GM06990 (cell line): ENCODE results near the gene CACNA1D.

ENCODE experiments used
- DNase-seq: peaks from one replicate; pipeline ENCODE4 v3.0.0-alpha.2; 2011; ENCODE audit not compliant: insufficient read length; ENCODE audit errors: extremely low read depth
- H3K27me3 ChIP-seq: replicated peaks from 2 replicates; pipeline ENCODE4 v1.6.0; 2011; ENCODE audit warnings: low read length; ENCODE audit not compliant: control insufficient read depth, insufficient read depth
- H3K36me3 ChIP-seq: 2 replicates; pipeline ENCODE4 v1.5.1; 2011; ENCODE audit warnings: low read length; ENCODE audit not compliant: control insufficient read depth, insufficient read depth
- H3K4me3 ChIP-seq: replicated peaks from 2 replicates; pipeline ENCODE4 v1.5.1; 2011; ENCODE audit warnings: low read depth, mild to moderate bottlenecking, control low read depth, low read length
- TF ChIP-seq, protein P1 (sequence below): IDR thresholded peaks from 2 replicates; pipeline ENCODE4 v1.5.1; 2011; ENCODE audit warnings: low read length, control low read depth, mild to moderate bottlenecking, inconsistent platforms; ENCODE audit not compliant: insufficient read depth, poor library complexity, severe bottlenecking

The CACNA1D gene

DNA sequence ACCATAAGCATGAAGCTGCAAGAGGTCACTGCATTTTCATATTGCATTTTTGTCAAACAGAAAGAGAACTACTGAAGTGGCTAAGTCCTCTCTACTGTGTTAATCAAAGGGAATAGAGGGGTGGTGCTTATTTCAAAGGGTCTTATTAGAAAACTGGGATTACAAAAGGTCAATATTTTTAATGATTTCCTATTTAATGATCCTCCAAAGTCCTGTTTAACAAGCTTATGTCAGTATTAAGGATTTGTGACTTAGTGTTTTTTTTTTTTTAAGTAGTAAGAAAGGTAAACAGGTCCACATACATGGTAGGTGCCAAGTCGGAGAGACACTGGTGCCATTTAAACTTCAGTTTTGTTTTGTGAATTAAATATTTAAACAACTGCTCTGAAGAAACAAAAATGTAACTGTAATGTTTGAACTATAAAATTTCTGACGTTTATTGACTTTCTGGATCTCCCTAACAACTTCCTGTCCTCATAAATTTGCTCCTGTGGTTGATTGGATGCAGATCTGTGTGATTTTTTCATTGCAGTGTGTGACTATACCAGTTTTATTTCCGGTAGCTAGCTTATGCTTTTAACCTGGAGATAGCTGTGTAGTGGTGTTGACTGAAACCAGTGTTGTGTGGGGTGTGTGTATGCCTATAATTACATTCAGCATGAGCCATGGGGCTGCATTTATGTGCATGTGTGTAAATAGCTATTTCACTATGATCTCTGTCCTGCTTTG is 8.6 kb upstream of the CACNA1D start:
- no peak for DNase-seq
- Histone ChIP-seq H3K36me3 (no peaks in the 10 kb centered on the region), H3K4me3 (no peak overlapping the region), H3K27me3 (peaks cover 1% of the 10 kb centered on the region; the same call in 1 of the 2 replicates)
- TF ChIP-seq, protein P1, sequence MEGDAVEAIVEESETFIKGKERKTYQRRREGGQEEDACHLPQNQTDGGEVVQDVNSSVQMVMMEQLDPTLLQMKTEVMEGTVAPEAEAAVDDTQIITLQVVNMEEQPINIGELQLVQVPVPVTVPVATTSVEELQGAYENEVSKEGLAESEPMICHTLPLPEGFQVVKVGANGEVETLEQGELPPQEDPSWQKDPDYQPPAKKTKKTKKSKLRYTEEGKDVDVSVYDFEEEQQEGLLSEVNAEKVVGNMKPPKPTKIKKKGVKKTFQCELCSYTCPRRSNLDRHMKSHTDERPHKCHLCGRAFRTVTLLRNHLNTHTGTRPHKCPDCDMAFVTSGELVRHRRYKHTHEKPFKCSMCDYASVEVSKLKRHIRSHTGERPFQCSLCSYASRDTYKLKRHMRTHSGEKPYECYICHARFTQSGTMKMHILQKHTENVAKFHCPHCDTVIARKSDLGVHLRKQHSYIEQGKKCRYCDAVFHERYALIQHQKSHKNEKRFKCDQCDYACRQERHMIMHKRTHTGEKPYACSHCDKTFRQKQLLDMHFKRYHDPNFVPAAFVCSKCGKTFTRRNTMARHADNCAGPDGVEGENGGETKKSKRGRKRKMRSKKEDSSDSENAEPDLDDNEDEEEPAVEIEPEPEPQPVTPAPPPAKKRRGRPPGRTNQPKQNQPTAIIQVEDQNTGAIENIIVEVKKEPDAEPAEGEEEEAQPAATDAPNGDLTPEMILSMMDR = no peak

DNA sequence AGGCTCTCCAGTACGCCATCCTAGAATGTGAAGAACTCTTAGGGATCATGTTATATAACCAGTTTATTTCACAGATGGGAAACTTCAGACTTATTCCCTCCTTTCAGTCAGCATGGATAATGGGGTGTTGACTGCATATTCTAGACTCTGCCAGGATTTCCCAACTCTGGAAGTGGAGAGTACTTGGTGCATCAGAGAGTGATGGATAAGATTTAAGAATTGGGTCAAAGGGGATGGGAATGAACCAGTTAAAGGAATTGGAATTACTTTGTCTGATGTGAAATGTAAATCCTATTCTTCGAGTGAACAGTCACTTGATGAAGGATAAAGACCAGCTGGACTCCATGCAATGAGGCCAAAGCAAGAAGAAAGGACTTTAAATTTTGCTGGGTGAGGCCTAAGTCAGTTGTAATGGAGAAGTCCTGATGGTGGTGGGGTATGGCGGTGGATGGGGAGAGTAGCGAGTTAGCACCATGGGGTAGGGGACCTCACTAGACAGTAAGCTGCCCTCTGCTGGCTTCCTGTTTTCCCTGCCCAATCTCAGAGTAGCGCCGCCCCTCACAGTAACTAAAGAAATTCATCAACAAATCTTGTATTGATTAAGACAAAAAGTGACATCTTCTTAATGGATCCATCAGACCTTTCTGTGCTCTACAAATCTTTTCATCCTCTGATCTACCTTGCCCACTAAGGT is 7.3 kb upstream of the CACNA1D start:
- Histone ChIP-seq H3K36me3 (no peaks in the 10 kb centered on the region), H3K4me3 (no peak overlapping the region), H3K27me3 (peaks cover under 1% of the 10 kb centered on the region; the same call in 1 of the 2 replicates)
- no peak for DNase-seq
- TF ChIP-seq, protein P1 = peak; percentile 9

DNA sequence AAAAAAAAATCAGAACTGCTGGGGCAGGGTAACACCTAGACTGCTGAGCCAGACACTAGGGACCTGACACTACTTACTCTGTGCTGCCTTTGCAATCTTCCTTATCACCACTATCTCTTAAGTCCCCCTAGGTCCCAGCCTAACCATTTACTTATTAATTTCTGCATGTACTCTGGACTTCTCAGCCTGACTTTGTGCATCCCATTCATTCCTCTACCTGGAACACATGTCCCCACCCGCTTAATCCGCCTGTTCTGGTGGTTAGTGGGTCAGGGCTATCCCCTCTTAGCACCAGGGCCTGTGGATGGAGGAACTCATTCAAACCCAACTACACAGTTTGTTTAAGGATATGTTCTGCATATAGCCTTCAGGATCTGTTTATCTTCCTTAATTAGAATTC is 5.0 kb upstream of the CACNA1D start:
- H3K36me3 ChIP-seq = no peaks in the 10 kb centered on the region
- TF ChIP-seq, protein P1 = no peak
- DNase-seq = no peak
- H3K4me3 ChIP-seq = no peak overlapping the region
- H3K27me3 ChIP-seq = no peaks in the 10 kb centered on the region; the same call in 1 of the 2 replicates

DNA sequence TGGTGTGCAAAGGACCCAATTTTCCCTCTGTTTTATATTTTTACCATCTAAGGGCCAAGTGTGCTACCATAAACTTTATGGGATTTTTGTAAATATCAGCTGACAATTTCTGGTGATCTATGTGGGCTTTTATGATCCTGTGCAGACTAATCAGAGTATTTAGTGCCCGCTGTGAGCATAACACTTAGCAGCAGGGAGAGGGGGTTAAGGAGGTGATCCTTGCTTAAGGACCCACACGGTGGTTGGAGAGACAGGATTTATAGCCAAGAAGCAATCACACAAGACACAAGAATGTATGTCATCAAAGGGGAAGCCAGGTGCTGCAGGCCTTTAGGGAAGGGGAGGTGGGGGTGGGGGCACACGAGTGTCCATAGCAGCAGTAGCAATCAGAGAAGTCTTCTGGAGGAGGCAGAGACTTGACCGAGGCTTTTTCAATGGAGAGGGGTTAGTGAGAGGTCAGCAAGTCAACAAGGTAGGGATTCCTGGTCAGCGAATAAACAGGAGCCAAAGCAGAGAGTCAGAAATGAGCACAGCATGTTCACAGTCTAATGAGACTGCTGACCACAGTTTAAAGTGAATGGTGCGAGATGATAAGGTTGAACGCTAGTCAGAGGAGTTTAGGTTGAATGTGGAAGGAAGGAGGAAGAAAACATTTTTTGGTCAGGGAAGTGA is 4.5 kb upstream of the CACNA1D start:
- H3K4me3 ChIP-seq = no peak overlapping the region
- H3K36me3 ChIP-seq = no peaks in the 10 kb centered on the region
- no peaks in the 10 kb centered on the region; the same call in 1 of the 2 replicates for H3K27me3 ChIP-seq
- no peak for DNase-seq
- TF ChIP-seq, protein P1 = no peak

DNA sequence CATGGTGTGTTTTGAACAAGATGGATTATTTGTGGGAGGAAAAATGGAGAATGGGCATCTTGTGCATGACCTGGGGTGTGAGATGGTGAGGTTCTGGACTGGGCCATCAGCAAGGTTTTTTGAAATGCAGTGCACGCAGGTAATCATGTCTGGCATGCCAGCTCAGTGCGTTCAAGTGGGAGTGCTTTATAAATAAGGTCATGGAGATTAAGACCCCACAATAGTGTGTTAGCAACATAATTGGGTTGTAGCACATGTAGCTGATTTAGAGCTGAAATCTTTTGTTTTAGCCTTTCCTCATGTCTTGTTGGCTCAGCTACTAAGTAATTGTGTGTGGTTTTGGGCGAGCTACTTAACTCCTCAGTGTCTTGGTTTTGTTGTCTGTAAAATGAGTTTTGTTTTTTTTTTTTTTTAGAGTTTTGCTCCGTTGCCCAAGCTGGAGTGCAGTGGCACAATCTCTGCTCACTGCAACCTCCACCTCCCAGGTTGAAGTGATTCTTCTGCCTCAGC is 3.9 kb upstream of the CACNA1D start:
- DNase-seq = no peak
- Histone ChIP-seq H3K36me3 (no peaks in the 10 kb centered on the region), H3K27me3 (no peaks in the 10 kb centered on the region; the same call in 1 of the 2 replicates), H3K4me3 (no peak overlapping the region)
- TF ChIP-seq, protein P1 = no peak
